Fibroblast of lung (primary cell): Measurements from ENCODE around the gene KCNIP4.

Source experiments
- CTCF ChIP-seq, 2 donors: IDR thresholded peaks in 1 of 2; conservative IDR thresholded peaks in 1 of 2; 1 replicate in 1 of 2; 2 replicates in 1 of 2; pipeline ENCODE4 v1.5.1; 2011 to 2012; ENCODE audit warnings: low read length in 2 of 2, control low read depth in 1 of 2, inconsistent platforms in 1 of 2, low read depth in 1 of 2, mild to moderate bottlenecking in 1 of 2
- EZH2 ChIP-seq: IDR thresholded peaks from 2 replicates; pipeline ENCODE4 v1.5.1; 2012; ENCODE audit warnings: low read length, control low read depth, mild to moderate bottlenecking; ENCODE audit errors: missing control alignments

DNA sequence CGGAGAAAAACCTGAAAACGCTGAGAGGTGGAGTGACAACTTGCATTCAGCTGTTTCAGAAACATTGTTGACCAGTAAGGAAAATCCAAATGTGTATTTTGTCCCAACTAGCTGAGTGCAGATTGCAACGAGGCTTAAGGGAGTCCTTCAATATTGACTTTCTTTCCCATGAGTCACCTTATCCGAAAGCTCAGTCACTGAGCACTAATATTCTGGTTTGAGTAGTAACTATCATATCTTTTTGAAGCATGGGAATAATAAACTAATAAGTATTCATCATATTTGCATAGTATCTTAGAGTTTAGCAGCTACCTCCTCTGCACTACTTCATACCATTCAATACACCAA lies 644.1 kb downstream of the KCNIP4 start:
- TF ChIP-seq CTCF (conservative IDR thresholded peaks at IDR 0.05 in 1 of 2, IDR thresholded peaks at IDR 0.05 in 1 of 2; ENCODE audit: low read depth in 1 of 2, low read length in 2 of 2) (no peak), EZH2 (no peak)
